MV-4-11 (cell line): ENCODE data around the gene CD6.

Experiments used
- DNase-seq: peaks from one replicate; lab custom pipeline; 2025; lab: John Stamatoyannopoulos, UW

CD6 gene

GRCh38 chr11:61028135-61028729, 56.8 kb downstream of the CD6 start:
- no peak for DNase-seq

- DNase-seq: no peak
Observed at GRCh38 chr11:61032824-61033223, 61.3 kb downstream of the CD6 start.

GRCh38 chr11:61033417-61033816, 61.9 kb downstream of the CD6 start:
- DNase-seq: no peak

- DNase-seq: no peak
Observed at GRCh38 chr11:61034111-61034510, 62.6 kb downstream of the CD6 start.

- DNase-seq: no peak
Observed at GRCh38 chr11:61034704-61035525, 63.4 kb downstream of the CD6 start.

GRCh38 chr11:61035526-61035835, 64.0 kb downstream of the CD6 start:
- no peak for DNase-seq

GRCh38 chr11:61037441-61038093, 66.1 kb downstream of the CD6 start:
- DNase-seq: no peak

GRCh38 chr11:61039916-61040315, 68.4 kb downstream of the CD6 start:
- no peak for DNase-seq

- DNase-seq: peak; percentile 65
Observed at GRCh38 chr11:61041755-61042518, 70.5 kb downstream of the CD6 start.

- no peak for DNase-seq
Observed at GRCh38 chr11:61042537-61042936, 71.1 kb downstream of the CD6 start.

- DNase-seq: no peak
Observed at GRCh38 chr11:61042961-61043540, 71.6 kb downstream of the CD6 start.

- DNase-seq: no peak
Observed at GRCh38 chr11:61045271-61045670, 73.8 kb downstream of the CD6 start.

GRCh38 chr11:61046833-61047232, 75.4 kb downstream of the CD6 start:
- DNase-seq: no peak

- no peak for DNase-seq
Observed at GRCh38 chr11:61048368-61049062, 77.0 kb downstream of the CD6 start.

GRCh38 chr11:61049063-61049377, 77.5 kb downstream of the CD6 start:
- DNase-seq: no peak

- no peak for DNase-seq
Observed at GRCh38 chr11:61049859-61050258, 78.4 kb downstream of the CD6 start.

GRCh38 chr11:61052182-61052972, 80.9 kb downstream of the CD6 start:
- DNase-seq: no peak

GRCh38 chr11:61053191-61053590, 81.7 kb downstream of the CD6 start:
- DNase-seq: no peak

- DNase-seq: no peak
Observed at GRCh38 chr11:61054513-61054912, 83.0 kb downstream of the CD6 start.

GRCh38 chr11:61054927-61055562, 83.6 kb downstream of the CD6 start:
- DNase-seq: no peak
